ENCODE measurements around the gene BRAF.

The BRAF gene

DNA sequence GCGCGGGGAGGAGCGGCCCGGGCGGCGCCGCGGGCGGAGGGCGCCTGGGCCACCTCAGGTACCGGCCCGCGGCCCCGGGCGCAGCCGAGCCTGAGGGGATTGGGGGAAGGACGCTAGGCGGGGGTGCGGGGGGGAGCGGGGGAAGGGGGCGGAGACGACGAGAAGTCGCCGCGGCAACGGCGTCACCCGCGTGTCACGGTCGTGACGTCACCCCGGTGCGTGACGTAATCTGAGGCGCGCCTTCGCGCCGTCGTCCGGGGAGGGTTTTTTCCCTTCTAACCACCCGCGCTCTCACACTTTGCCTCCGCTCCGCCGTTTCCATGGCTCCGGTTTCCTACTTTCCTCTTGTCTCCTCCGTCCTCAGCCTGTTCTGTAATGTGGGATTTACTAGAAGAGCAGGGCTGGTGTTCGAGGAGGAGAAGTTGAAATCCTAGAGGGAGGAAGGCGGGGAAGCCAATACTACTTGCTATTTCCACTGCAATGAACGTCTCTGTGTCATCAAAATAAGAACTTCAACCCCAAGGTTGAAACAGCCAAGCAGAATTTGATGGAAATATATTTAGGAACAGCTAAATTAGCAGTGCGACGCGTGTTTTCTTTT is at the start of gene BRAF:
BRAF (minus strand) TSS at position 109 of the 601 bp plus-strand sequence. CDS start 226 bp downstream, outside the sequence.
- peak; percentile 94 for DNase-seq (ENCODE audit: low read depth)
- peak within 1 kb of the TSS; percentile 86 for H3K4me3 ChIP-seq (ENCODE audit: low read depth, low read length)
- TF ChIP-seq MYC (IDR thresholded peaks at IDR 0.05; ENCODE audit: low read depth, low read length), result peak; percentile 52; the same call in 1 of the 2 replicates
- peak; percentile 38; the same call in 1 of the 2 replicates for TF ChIP-seq MAX (IDR thresholded peaks at IDR 0.05; ENCODE audit: low read depth, low read length)
- TF ChIP-seq CTCF (IDR thresholded peaks at IDR 0.05; ENCODE audit: low read depth, low read length), result no peak
- TF ChIP-seq POLR2A (IDR thresholded peaks at IDR 0.05; ENCODE audit: extremely low read depth, insufficient read length), result peak; percentile 88

- no peak for TF ChIP-seq POLR2A (IDR thresholded peaks at IDR 0.05; ENCODE audit: extremely low read depth, insufficient read length)
- TF ChIP-seq CTCF (IDR thresholded peaks at IDR 0.05; ENCODE audit: low read depth, low read length), result no peak
- TF ChIP-seq MYC (IDR thresholded peaks at IDR 0.05; ENCODE audit: low read depth, low read length), result no peak
- TF ChIP-seq MAX (IDR thresholded peaks at IDR 0.05; ENCODE audit: low read depth, low read length), result no peak
- no peak overlapping the region for H3K4me3 ChIP-seq (ENCODE audit: low read depth, low read length)
- DNase-seq (ENCODE audit: low read depth), result peak; percentile 53
Observed at GRCh38 chr7:140972876-140973829, 48.4 kb upstream of the BRAF start.

DNA sequence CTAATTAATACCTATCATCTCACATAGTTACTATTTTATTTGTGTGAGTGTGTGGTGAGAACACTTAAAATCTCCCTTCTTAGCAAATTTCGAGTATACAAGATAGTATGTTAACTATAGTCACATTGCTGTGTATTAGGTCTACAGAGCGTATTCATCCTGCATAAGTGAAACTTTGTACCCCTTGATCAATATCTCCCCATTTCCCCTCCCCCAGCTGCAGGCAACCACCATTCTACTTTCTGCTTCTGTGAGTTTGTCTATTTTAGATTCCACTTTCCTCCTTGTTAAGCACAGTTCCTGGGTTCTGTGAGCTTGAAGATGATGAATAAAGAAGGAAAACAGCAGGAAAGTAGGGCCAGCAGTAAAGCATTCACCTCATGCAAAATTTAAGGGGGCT is 47.6 kb upstream of the BRAF start:
- TF ChIP-seq MYC (IDR thresholded peaks at IDR 0.05; ENCODE audit: low read depth, low read length) (no peak), MAX (IDR thresholded peaks at IDR 0.05; ENCODE audit: low read depth, low read length) (no peak), POLR2A (IDR thresholded peaks at IDR 0.05; ENCODE audit: extremely low read depth, insufficient read length) (no peak), CTCF (IDR thresholded peaks at IDR 0.05; ENCODE audit: low read depth, low read length) (no peak)
- no peak overlapping the region for H3K4me3 ChIP-seq (ENCODE audit: low read depth, low read length)
- no peak for DNase-seq (ENCODE audit: low read depth)

DNA sequence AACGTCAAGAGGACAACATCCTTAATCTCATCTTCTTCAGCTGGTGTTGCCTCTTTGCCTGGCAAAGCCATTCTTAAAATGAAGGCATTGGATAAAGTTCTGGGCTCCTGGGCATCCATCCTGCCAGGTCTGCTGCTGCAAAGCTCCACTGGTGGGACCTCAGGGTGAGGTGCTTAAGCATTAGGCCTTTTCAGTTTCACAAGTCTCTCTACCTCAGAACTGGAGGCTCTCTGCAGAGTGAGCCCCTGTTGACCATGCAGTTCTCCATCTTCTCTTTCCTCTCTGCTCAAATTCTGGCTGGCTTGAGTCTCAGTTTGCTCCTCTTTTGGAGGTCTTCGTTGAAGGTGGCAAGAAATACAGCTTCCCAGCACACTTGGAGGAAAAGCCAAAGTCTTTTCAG is 42.7 kb upstream of the BRAF start:
- H3K4me3 ChIP-seq (ENCODE audit: low read depth, low read length), result no peak overlapping the region
- DNase-seq (ENCODE audit: low read depth), result no peak
- TF ChIP-seq POLR2A (IDR thresholded peaks at IDR 0.05; ENCODE audit: extremely low read depth, insufficient read length) (no peak), MAX (IDR thresholded peaks at IDR 0.05; ENCODE audit: low read depth, low read length) (no peak), MYC (IDR thresholded peaks at IDR 0.05; ENCODE audit: low read depth, low read length) (no peak), CTCF (IDR thresholded peaks at IDR 0.05; ENCODE audit: low read depth, low read length) (no peak)

DNA sequence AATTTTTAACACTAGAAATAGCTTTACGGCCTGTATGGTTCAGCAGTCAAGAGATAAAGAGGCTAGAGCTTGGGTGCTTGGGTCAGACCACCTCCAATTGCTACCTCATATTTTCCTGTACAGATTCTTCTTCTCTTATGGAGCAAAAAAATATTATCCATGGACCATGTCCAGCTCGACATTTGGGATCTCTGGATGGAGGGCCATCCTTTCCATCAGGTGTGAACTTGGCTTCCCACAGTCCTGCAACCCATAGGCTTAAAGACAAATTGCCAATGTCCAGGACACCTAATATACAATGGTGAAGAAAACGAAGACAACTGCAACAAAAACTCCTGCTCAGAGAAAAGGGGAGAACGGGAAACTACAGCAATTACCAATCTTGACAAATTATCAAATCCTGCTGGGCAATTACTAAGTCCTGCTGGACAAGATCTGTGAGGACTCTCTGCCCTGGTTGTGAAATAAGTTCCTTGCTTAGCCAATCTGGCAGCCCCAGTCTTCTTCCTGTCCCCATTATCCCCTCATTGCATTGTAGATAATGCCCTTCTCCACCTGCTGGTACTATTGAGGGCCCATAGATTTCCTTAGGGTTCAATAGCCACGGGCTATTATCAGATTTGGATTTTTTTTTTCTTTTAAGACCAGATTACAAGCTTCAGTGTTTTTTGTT is 42.0 kb upstream of the BRAF start:
- no peak for DNase-seq (ENCODE audit: low read depth)
- no peak for TF ChIP-seq MAX (IDR thresholded peaks at IDR 0.05; ENCODE audit: low read depth, low read length)
- TF ChIP-seq POLR2A (IDR thresholded peaks at IDR 0.05; ENCODE audit: extremely low read depth, insufficient read length), result no peak
- TF ChIP-seq CTCF (IDR thresholded peaks at IDR 0.05; ENCODE audit: low read depth, low read length), result no peak
- TF ChIP-seq MYC (IDR thresholded peaks at IDR 0.05; ENCODE audit: low read depth, low read length), result no peak
- H3K4me3 ChIP-seq (ENCODE audit: low read depth, low read length), result no peak overlapping the region
